GM18858 (cell line): ENCODE data around the gene CRKL.
"Not testable (repeated sequence)": the region's sequence is repeated elsewhere in the genome, so short reads cannot be mapped to it uniquely, and the experiment has no call there.

ENCODE experiments used
- ATAC-seq: cut with Tn5 transposase; IDR thresholded peaks from one replicate; pipeline ENCODE4 v1.9.1; 2021; ENCODE audit not compliant: unreplicated experiment

Gene CRKL

DNA sequence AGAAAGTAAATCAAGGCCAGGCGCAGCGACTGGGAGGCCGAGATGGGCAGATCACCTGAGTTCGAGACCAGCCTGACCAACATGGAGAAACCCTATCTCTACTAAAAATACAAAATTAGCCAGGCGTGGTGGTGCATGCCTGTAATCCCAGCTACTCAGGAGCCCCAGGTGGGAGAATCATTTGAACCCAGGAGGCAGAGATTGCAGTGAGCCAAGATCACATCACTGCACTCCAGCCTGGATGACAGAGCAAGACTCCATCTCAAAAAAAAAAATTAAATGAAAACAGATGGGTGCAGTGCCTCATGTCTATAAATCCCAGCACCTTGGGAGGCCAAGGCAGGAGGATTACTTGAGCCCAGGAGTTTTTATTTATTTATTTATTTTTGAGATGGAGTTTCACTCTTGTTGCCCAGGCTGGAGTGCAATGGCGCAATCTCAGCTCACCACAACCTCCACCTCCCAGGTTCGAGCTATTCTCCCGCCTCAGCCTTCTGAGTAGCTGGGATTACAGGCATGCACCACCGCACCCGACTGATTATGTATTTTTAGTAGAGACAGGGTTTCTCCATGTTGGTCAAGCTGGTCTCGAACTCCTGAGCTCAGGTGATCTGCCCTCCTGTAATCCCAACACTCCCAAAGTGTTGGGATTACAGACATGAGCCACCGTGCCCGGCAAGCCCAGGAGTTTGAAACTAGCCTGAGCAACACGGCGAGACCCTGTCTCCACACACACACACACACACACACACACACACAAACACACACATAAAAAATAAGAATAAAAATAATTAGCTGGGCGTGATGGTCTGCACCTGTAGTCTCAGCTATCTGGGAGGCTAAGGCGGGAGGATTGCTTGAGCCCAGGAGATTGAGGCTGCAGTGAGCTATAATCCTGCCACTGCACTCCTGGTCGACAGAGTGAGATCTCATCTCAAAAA is 15.8 kb upstream of the CRKL start:
- not testable (repeated sequence) for ATAC-seq

DNA sequence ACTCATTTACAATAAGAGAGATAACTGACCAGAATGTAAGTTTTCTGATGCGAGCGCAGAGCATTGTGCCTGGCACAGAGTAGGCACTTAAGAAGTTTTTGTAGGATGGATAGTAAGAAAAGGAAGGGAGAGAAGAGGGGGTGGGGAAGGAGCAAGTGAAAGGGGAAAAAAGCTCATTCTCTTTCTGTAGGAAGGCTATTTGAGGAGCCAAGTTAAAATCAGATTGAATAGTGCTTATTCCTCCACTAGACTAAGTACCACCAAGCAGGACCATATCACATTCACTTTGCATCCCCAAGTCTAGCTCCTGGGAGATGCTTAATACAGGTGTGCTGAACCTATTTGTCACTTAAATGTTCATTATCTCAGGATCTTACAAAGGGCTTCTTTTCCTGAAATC is 14.1 kb upstream of the CRKL start:
- no peak for ATAC-seq

- ATAC-seq = no peak
These were observed 12.9 kb upstream of the CRKL start for GRCh38 chr22:20904008-20904979.

GRCh38 chr22:20904980-20905355 is 12.2 kb upstream of the CRKL start:
- no peak for ATAC-seq

DNA sequence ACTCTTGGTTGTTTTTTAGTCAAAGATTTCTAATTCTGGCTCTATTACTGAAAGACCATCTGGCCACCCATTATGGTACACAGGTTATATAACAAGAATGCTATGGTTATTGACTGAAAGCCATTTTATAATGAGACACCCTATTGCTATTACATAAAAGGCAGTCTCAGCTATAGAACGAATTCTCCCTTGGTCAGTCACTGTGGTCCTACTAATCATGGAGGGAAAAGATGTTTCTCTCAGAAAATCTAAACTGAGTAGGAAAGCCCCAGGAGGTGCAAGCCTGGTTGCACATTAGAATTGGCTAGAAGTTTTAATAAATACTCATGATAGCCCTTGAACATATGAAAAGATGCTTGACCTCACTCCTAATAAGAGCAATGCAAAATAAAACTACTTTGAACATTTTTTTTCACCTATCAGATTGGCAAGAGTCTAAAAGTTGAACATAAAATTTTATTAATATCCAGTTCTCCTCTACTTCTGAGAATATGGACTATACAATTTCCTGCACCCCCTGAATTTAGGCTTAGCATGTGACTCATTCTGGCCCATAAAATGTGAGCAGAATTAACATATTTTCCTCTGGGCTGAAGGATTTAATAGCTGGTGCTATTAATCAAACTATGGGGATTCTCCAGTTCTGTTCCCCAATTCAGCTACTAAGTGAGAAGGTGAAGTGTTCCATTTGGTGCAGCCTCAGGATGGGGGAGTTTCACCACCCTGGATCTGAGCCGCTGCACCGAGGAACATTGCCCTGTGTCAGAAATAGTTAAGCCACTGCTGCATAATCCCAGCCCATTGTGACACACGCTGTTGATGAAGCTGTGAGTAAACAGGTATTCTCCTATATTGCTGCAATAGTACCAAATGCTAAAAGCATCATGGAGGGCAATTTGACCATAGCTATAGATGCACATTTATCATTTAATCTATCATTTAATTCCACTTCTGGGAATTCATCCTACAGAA is 11.5 kb upstream of the CRKL start:
- no peak for ATAC-seq

- ATAC-seq = no peak
These were observed 10.8 kb upstream of the CRKL start for GRCh38 chr22:20906387-20906767.

GRCh38 chr22:20908717-20909116 is 8.5 kb upstream of the CRKL start:
- ATAC-seq = not testable (repeated sequence)

- ATAC-seq = no peak
These were observed 7.5 kb upstream of the CRKL start for GRCh38 chr22:20909543-20910303.

DNA sequence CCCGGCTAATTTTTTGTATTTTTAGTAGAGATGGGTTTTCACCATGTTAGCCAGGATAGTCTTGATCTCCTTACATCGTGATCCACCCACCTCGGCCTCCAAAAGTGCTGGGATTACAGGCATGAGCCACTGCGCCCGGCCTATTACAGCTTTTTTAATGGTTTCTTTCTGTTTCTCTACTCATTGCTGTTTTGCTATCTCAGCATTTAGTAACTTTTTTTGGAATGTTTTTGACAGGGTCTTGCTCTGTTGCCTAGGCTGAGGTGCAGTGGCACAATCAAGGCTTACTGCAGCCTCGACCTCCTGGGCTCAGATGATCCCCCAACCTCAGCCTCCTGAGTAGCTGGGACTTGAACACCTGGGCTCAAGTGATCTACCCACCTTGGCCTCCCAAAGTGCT is 4.7 kb upstream of the CRKL start:
- no peak for ATAC-seq

GRCh38 chr22:20918663-20919218 is 1.5 kb downstream of the CRKL start:
- ATAC-seq = no peak

DNA sequence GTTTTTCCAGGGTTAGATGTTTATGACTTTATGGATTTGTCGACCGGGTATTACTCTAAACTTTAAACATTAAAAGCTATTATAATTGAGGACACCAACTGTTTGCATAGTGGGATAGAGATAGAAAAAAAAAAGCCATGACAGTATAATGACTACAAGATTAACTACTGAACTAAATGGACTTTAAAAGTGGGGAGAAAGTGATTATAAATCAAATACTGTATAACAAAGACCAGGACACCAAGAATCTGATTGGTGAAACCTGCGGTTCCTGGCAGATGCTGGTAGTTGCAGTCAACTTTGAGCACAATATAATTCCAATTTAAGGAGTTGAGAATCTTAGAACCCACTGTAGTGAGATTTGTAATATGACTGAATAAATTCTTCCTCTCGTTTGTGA is 2.5 kb downstream of the CRKL start:
- ATAC-seq = no peak

DNA sequence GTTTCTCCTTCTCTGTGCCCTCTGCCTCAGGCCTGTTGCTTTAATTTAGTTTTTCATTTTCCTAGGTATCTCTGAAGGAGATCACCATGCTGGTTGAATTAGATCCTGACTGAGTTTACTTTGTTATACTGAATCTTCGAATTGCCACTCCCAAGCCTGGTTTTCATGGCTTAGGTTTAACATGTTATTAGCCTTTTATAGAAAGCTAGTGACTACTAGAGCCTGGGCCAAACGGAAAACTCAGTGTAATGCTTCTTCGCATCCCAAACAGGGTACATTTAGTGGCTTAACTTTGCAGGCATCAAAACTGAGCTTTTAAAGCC is 3.6 kb downstream of the CRKL start:
- ATAC-seq = no peak

DNA sequence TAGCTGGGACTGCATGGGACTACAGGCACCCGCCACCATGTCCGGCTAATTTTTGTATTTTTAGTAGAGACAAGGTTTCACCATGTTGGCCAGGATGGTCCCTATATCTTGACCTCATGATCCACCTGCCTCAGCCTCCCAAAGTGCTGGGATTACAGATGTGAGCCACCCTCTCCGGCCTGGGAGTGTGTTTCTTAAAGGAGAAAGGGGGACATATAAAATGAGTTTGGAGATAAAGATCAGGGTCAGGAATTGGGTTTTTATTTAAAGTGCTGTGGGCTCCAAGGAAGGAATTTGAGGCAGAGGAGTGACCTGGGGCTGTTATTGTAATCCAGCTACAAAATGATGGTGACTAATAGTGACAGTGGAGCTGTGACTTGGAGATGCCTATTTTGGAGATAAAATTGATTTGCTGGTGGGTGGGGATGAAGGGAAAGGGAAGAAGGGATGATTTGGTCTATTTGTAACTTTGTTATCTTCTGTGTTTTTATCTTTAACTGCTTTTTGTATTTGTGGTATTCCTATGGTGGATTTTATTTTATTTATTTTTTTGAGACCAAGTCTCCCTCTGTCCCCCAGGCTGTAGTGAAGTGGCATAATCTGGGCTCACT is 5.0 kb downstream of the CRKL start:
- ATAC-seq = no peak

DNA sequence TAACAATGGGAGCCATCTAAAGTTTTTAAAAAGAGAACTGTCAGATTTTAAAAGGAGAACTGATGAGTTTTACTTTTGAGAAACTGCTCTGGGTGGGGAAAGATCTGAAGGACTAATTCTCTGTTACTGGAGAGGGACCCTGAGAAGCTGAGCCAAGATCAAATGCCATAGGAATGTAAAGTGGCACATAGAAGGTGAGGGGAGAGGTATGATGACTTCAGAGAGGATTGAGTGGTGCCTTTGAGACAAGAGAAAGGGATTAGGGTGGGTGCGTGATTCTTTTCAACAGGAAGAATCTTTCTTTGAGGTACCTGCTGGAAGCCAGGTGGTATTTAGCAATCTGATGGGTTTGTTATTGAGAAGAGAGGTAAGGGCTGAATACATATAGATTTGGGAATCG is 9.0 kb downstream of the CRKL start:
- no peak for ATAC-seq

DNA sequence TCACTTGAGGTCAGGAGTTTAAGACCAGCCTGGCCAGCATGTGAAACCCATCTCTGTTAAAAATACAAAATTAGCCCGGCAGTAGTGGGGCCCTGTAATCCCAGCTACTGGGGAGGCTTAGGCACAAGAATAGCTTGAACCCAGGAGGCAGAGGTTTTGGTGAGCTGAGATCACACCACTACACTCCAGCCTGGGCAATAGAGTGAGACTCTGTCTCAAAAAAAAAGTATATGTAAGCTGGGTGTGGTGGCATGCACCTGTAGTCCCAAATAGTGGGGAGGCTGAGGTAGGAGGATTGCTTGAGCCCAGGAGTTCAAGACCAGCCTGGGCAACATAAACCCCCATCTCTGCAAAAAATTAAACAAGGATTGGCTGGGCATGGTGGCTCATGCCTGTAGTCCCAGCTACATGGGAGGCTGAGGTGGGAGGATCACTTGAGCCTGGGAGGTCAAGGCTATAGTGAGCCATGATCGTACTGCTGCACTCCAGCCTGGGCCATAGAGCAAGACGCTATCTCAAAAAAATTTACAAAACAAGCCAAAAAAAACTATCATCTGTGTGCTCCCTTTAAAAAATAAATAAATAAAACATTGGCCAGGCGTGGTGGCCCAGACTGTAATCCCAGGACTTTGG is 10.8 kb downstream of the CRKL start:
- ATAC-seq = no peak

- ATAC-seq = no peak
These were observed 11.4 kb downstream of the CRKL start for GRCh38 chr22:20928573-20928967.

DNA sequence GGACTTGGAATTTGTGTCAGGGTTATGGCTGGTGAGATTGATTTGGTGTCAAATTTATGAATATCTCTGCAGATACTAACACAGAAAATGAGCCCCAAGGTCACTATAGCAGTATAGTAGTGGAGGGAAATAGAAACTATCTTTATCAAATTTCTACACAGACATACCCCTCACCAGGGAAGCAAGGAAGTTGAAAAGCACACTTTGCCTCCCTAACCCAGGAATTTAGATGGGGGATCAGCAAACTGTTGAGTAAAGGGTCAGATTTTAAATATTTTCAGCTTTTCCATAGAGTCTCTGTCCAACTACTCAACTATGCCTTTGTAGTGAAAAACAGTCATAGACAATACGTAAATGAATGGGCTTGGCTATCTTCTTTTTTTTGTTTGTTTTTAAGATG is 12.8 kb downstream of the CRKL start:
- no peak for ATAC-seq

DNA sequence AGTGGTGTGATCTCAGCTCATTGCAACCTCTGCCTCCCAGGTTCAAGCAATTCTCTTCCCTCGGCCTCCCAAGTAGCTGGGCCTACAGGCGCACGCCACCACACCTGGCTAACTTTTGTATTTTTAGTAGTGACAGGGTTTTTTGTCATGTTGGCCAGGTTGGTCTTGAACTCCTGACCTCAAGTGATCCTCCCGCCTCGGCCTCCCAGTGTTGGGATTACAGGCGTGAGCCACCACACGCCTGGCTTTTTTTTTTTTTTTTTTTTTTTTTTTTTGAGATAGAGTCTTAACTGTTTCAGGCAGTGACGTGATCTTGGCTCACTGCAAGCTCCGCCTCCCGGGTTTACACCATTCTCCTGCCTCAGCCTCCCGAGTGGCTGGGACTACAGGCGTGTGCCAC is 13.2 kb downstream of the CRKL start:
- ATAC-seq = not testable (repeated sequence)

- ATAC-seq = no peak
These were observed 14.0 kb downstream of the CRKL start for GRCh38 chr22:20931126-20931654.
